Occipital lobe (tissue), 2 donors: ENCODE data around the gene FEN1. TPM values are rescaled to one million over a fixed set of nuclear protein-coding genes. Genes with fewer than 3 reads are reported as not detected.

Experiments
- DNase-seq: peaks from one replicate; lab custom pipeline; 2025; lab: John Stamatoyannopoulos, UW
- total RNA-seq: library from RNA; depleted of rRNA; stranded (reverse); fragments of >200 nt; gene quantifications from one replicate; pipeline ENCODE4 v1.2.3, GENCODE V29; 2014

The FEN1 gene
- total RNA-seq, 1 donor from 2014 or later = 13.3 TPM

DNA sequence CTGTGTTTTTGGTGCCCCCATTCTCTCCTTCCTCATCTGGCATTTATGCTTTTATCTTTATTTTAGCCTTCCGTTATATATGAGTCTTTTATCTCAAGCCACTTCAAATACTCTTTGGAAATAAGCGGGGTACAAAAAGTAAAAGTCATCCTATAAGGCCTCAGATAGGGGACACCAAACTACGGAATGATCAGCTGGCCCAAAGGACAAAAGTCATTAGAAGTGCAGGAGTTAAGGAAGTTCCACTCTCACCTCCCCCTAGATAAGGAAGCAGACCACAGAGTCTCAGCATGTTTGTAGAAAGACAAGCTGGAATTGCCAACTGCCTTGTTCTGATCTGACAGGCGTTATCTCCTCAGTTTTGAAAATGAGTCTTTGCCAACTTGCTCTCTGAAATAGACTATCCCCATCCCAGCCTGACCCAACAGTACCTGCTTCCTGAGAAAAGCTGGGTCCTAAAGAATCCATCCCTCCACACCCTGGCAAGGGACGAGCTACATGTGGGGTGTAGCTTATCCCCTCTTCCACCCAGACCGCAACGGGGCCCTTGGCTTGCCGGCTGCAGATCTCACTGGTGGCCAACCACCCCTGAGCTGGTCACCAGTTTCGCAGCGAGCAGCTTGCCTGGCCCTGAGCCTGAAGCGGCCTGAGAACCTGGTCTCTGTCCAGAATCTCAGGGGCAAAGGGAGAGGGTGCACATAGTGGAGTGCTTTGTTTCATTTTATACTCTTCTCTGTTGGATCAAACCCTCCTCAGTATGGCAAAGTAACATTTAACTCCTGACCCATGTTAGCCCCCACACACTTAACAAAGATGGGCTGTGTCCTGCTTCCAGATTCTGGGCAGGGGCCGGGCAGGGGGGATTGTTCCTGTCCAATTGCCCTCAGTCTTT lies 49.2 kb downstream of the FEN1 start:
- DNase-seq = no peak

DNA sequence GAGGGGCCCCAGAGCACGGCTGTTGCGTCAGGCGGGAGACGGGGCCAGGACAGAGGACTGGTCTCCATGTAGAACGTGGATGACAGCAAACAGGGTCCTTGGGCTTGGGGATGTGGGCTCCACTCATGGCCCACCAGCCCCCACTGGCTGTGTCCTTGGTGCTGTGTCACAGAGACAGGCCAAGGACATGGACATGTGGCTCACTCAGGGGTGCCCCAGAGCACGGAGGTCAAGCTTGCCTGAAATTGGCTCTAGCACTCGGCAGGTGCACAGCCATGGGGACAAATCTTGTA lies 49.8 kb downstream of the FEN1 start:
- no peak for DNase-seq

DNA sequence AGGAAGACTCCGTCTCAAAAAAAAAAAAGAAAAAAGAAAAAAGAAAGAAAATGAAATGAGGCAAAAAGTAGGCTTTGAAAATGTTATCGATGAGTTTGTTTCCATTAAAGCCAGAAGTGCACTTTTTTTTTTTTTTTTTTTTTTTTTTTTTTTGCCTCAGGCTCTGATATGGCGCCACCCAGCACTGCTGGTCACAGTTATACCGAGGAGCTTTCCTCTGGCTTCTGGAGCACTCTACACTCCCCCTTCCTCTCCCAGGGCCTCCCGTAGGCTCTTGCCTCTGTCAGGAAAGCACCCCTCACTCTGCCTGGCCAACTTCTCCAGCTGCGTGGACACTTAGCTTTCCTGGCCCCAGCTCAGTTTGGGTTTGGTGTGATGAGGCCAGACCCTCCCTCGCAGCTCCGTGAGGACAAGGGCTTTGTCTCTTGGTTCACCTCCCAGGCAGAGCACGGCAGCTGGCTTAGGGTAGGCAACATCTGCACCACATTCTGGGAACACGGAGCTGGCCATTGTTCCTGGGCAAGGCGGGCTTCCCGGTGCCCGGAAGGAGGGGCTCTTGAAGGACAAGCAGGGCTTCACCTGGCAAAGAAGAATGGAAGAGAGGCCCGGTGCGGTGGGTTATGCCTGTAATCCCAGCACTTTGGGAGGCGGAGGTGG lies 52.3 kb downstream of the FEN1 start:
- DNase-seq = no peak

GRCh38 chr11:61846362-61847020 lies 53.8 kb downstream of the FEN1 start:
- DNase-seq = no peak

Other genes starting within 250 kb of the FEN1 start
- gene SYT7, start 211.8 kb upstream of the FEN1 start, total RNA-seq = 15.1 TPM
- gene DAGLA, start 112.5 kb upstream of the FEN1 start, total RNA-seq = 5.5 TPM
- 0.94 TPM for gene MYRF, start 40.3 kb upstream of the FEN1 start, total RNA-seq
- 39.6 TPM for gene TMEM258, start 312 bp upstream of the FEN1 start, total RNA-seq
- gene FADS1, start 24.1 kb downstream of the FEN1 start, total RNA-seq = 85.0 TPM
- gene FADS2, start 35.4 kb downstream of the FEN1 start, total RNA-seq = 109 TPM
- 34.0 TPM for gene FADS3, start 98.6 kb downstream of the FEN1 start, total RNA-seq
- 2.3 TPM for gene RAB3IL1, start 124.7 kb downstream of the FEN1 start, total RNA-seq
- gene BEST1, start 157.4 kb downstream of the FEN1 start, total RNA-seq = 1.2 TPM
- gene FTH1, start 174.7 kb downstream of the FEN1 start, total RNA-seq = 252 TPM